Colon (tissue), 2 donors: ENCODE measurements around the gene CCNI.

Experiments
- FAIRE-seq: peaks from 2 replicates; lab custom pipeline; 2012; peaks lifted over from hg19 to GRCh38; lab: Jason Lieb, UNC
- donor health status: control.
- donor health status: control.

CCNI gene

DNA sequence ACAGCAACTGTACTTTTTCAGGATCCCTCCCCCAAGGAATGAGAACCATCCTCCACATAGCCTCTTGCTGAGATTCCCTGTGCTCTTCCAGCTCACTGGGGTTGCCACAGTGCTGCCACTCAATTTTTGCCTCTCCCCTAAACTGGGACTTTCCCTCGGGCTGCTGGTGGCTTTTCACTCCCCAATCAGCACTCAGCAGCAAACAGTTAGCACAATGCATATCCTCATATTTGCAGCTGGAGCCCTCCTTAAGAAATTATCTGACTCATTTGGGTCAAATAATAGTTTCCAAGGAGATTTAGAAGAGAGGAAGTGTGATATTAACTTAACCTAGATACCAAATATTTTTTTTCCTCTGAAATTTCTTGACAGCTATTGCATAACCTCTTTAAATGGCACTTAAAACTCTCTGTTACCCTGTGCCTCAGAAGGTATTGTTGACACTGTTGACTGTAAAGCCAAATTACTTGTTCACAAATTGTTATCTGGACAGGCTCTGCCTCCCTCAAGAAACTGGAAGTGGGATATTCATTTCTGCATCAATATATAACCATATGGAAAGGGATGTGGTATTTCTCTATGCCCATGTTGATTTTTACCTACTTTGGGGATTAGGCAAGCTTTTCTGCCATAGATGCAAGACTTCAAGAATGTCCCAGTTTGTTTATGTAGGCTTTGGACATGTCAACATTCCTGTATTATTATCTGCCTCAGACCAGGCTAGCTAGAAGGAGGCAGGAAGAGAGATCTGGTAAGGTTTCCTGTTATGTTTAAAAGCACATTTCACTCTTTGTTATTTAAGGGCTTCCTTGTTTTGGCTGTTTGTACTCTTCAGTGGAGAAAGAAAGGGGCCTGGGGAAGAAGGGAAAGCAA lies 68.2 kb downstream of the CCNI start:
- no peak for FAIRE-seq

DNA sequence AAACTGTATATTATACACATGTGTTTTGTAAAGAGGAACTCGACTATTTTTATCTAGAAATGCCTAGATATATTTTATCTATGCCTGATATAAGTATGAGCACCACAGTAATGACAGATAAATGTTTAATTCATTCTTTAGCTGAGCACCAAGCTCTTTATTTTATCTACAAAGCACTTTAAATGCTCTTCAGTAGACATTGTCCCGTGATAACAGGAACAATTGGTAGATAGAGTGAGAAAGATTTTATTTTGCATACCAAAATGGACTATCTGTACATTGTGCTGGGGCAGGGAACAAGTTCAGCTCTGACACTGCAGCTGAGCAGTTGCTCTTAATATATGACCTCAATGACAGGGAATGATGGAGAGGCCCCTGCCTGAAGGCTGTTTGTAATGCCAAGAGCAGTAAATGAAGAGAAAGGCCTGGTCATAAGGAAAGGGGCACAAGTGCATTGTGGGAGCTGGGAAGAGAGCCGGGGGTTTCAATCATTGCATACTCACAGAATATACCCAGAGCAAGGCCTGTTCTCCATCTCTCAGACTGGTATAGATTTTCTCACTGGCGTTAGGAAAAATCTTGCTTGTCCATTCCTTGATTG lies 68.9 kb downstream of the CCNI start:
- no peak for FAIRE-seq

DNA sequence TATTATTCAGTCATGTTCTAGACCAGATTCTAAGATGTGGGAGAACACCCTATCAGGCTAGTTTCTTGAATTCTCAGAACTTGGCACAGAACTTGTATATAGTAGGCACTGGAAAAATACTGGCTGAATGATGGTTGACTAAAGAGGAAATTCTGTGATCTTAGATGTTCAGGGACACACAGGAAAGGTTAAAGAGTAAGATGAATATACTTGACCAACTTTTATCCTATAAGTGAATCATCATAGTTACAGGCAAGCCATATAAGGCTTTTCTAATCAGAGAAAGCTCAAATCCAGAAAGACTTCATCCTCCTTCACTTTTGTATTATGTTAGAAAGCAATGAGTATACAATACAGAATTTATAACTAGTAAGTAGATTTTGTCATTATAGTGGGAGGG lies 72.4 kb downstream of the CCNI start:
- FAIRE-seq: no peak

DNA sequence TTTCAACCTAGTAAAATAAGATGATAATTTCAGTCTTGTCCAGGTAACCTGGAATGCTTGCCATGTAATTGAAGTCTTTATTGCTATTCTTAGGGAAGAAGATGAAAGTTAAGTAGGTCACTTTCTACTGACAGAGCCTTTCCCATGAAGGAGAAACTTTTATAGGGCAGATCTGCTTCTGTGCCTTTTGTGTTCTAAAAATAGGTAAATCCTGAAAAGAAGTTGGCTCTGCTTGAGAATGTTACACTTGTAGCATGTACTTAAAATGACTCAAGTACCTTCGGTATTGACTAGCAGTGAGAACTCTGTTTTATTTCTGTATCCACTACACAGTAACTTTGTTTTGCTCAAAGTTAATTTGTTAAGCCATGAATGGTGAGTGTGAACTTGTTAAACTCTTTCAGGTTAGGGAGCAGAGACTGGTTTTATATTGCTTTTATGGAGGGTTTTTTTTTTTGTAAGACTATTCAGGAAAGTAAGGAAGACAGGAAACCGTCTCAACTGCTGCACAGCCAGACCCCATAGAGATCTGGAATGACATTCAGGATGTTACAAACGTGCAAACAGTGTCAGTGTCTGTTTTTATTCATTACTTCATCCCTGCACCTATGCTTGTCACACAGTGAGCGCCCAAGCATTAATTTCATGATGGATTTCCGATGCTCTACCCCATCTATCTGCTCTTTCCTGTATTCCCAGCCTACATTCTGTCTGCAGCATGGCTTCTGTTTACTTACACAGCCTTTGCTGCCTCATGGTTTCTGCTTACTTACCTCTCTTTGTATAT lies 73.3 kb downstream of the CCNI start:
- no peak for FAIRE-seq

DNA sequence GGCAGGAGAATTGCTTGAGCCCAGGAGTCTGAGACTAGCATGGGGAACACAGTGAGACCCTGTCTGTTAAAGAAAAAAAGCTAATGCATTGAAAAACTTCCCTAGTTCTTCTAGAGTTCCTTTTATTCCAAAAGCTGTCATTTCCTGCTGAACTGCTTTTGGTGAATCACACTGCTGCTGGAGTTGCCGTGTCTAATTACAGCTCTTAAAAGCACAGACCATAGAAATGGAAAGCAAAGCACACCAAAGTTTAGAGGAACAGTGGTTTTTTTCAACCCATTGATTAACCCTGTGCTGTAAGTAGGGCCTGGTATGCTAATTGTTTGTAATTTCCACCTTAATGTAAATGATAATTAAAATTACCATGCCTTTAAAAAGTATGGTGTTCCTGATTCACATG lies 73.9 kb downstream of the CCNI start:
- FAIRE-seq: no peak

DNA sequence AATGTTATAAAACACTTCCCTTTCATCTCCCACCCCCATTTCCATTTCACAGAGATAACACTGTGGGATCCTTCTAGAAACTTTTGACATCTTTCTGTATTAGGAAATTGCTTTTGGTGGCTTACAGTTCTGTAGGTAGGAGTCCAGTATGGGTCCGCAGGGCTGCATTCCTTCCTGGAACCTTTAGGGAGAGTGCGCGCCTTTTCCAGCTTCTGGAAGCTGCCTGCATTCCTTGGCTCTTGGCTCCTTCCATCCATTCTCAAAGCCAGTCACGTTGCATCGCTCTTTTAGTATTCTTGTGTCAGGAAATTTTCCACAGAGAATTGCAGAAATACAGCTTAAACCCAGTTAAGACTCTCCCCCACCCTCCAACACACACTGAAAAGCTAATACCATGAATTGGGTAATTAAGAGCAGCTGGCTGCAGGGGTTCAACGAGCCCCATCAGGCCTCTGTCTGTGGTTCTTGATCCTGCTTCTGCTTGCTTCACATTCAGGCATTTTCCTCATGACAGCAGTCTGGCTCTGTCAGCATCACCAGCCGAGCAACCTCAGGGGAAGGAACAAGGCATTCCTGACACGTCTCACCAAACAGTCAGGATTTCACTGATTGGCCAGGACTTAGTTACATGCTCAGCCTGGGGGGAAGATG lies 77.4 kb downstream of the CCNI start:
- FAIRE-seq: no peak

DNA sequence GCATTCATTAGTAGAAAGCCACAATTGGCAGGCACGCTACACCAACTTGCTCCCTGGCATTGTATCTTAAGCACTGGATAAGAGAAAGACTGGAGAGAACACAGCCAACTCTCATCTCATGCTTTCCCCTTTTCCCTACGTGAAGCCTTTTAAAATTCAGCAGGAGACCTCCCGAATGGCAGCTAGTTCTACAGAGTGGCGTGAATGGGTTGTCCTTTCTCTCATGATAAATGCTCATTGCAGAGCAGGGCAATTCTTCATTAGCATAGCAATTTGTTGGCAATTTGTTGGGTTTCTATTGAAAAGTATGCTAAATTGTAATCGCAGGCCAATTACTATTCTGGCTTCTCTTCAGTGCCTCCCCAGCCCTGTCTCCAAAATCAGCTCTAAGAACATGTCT lies 78.3 kb downstream of the CCNI start:
- FAIRE-seq: no peak
